K562 (cell line): ENCODE data around the gene SLC20A1. TPM values are rescaled to one million over a fixed set of nuclear protein-coding genes. Genes with fewer than 3 reads are reported as not detected.

Experiments
- ADNP ChIP-seq: fragments of 200-800 bp; sonication (Bioruptor generic); IDR thresholded peaks from 2 replicates; pipeline ENCODE4 v1.6.1; 2016; ENCODE audit warnings: missing genetic modification characterization, missing compliant biosample characterization
- HNRNPUL1 ChIP-seq: fragments of 200-400 bp; formaldehyde crosslinking; IDR thresholded peaks from 2 replicates; pipeline ENCODE4 v1.6.1; 2017; ENCODE audit warnings: low read length
- JUNB ChIP-seq: fragments of 450-650 bp; formaldehyde crosslinking; conservative IDR thresholded peaks from 2 replicates; pipeline ENCODE4 v1.4.0; 2020; ENCODE audit warnings: mild to moderate bottlenecking
- PHF20 ChIP-seq: fragments of 450-650 bp; IDR thresholded peaks from 2 replicates; pipeline ENCODE4 v1.6.1; 2018; ENCODE audit not compliant: partially characterized antibody
- RAD51 ChIP-seq: fragments of 450-650 bp; IDR thresholded peaks from 2 replicates; pipeline ENCODE4 v1.7.1; 2016; ENCODE audit warnings: low read depth, mild to moderate bottlenecking, borderline replicate concordance
- RBM25 ChIP-seq: fragments of 200-400 bp; formaldehyde crosslinking; IDR thresholded peaks from 2 replicates; pipeline ENCODE4 v1.6.1; 2018; ENCODE audit warnings: low read length, low read depth, moderate library complexity; ENCODE audit not compliant: severe bottlenecking
- SMARCE1 ChIP-seq: fragments of 450-650 bp; IDR thresholded peaks from 2 replicates; pipeline ENCODE4 v1.7.1; 2016; ENCODE audit warnings: mild to moderate bottlenecking
- SREBF2 ChIP-seq: sonication (generic); formaldehyde crosslinking; IDR thresholded peaks from 2 replicates; pipeline ENCODE4 v1.4.0; 2020; ENCODE audit warnings: mild to moderate bottlenecking, missing genetic modification reagents
- SRF ChIP-seq, 2 experiments: fragments of 250-450, 450-650 bp in 1 of 2; sonication (Bioruptor Pico) in 1 of 2; sonication (generic) in 1 of 2; formaldehyde crosslinking; IDR thresholded peaks; 2 replicates each; pipeline versions ENCODE4 v1.5.0 to v1.5.1; 2020 to 2022; ENCODE audit warnings: mild to moderate bottlenecking in 1 of 2, missing genetic modification reagents in 1 of 2
- TAL1 ChIP-seq: fragments of 450-650 bp; IDR thresholded peaks from 2 replicates; pipeline ENCODE4 v1.6.1; 2016; ENCODE audit warnings: mild to moderate bottlenecking
- TCF7L2 ChIP-seq: fragments of 150-350 bp; IDR thresholded peaks from 2 replicates; pipeline ENCODE4 v1.6.1; 2016; ENCODE audit warnings: low read depth, mild to moderate bottlenecking, low read length, moderate library complexity
- U2AF2 ChIP-seq: fragments of 200-400 bp; formaldehyde crosslinking; optimal IDR thresholded peaks from 2 replicates; pipeline ENCODE3; 2017; ENCODE audit warnings: low read depth, mild to moderate bottlenecking, low read length
- ZBTB8A ChIP-seq: fragments of 450-650 bp; IDR thresholded peaks from 2 replicates; pipeline ENCODE4 v1.6.1; 2018; ENCODE audit warnings: mild to moderate bottlenecking, moderate library complexity; ENCODE audit not compliant: partially characterized antibody
- ZNF707 ChIP-seq: fragments of 250-450 bp; sonication (Bioruptor Pico); conservative IDR thresholded peaks from 2 replicates; pipeline ENCODE4 v1.8.0; 2022; ENCODE audit warnings: inconsistent platforms, mild to moderate bottlenecking, moderate library complexity
- polyA plus RNA-seq, 8 experiments: library from polyadenylated mRNA; depleted of rRNA in 4 of 8; stranded (reverse) in 5 of 8; unstranded in 3 of 8; fragments of >200 nt; fragmentation: Nextera tagmentation in 2 of 8; fragmentation: Illumina TruSeq in 1 of 8; extraction: Ambion mirVana in 2 of 8; extraction: Trizol in 1 of 8; gene quantifications; 2 replicates each; pipeline versions ENCODE4 v1.2.1 to v1.2.3, GENCODE V29; 2011 to 2014; ENCODE audit warnings: inconsistent platforms in 1 of 8, missing spikeins in 1 of 8
- total RNA-seq, 7 experiments: library from RNA; depleted of rRNA in 6 of 7; stranded (reverse); fragments of >200 nt in 6 of 7; fragmentation: Illumina TruSeq in 2 of 7; extraction: Trizol in 2 of 7; gene quantifications; 2 replicates each; pipeline versions ENCODE4 v1.2.1 to v1.2.3, GENCODE V29; 2011 to 2021; ENCODE audit warnings: low replicate concordance in 1 of 7
- TF ChIP-seq, protein P1 (sequence below): fragments of 250-450 bp; sonication (Bioruptor Pico); IDR thresholded peaks from 2 replicates; pipeline ENCODE4 v1.4.0; 2020; ENCODE audit warnings: mild to moderate bottlenecking, moderate library complexity, borderline replicate concordance
- TF ChIP-seq, protein P2 (sequence below): fragments of 250-450 bp; sonication (Bioruptor Pico); IDR thresholded peaks from 2 replicates; pipeline ENCODE4 v1.6.1; 2021; ENCODE audit warnings: mild to moderate bottlenecking
- TF ChIP-seq, protein P3 (sequence below), 2 experiments: fragments of 450-650 bp; conservative IDR thresholded peaks; 2 replicates each; pipeline ENCODE4 v1.6.1; 2017; ENCODE audit warnings: mild to moderate bottlenecking in 2 of 2, moderate library complexity in 2 of 2
- TF ChIP-seq, protein P4 (sequence below): sonication (generic); formaldehyde crosslinking; IDR thresholded peaks from 2 replicates; pipeline ENCODE4 v1.8.0; 2023; ENCODE audit warnings: missing genetic modification reagents, mild to moderate bottlenecking, borderline replicate concordance

The SLC20A1 gene
- total and polyA plus RNA-seq, 9 of the 15 experiments (the other 6 are each of a cell fraction or from before 2014, with no cell fraction given) = 53.8 to 150 (median 74.7) TPM

DNA sequence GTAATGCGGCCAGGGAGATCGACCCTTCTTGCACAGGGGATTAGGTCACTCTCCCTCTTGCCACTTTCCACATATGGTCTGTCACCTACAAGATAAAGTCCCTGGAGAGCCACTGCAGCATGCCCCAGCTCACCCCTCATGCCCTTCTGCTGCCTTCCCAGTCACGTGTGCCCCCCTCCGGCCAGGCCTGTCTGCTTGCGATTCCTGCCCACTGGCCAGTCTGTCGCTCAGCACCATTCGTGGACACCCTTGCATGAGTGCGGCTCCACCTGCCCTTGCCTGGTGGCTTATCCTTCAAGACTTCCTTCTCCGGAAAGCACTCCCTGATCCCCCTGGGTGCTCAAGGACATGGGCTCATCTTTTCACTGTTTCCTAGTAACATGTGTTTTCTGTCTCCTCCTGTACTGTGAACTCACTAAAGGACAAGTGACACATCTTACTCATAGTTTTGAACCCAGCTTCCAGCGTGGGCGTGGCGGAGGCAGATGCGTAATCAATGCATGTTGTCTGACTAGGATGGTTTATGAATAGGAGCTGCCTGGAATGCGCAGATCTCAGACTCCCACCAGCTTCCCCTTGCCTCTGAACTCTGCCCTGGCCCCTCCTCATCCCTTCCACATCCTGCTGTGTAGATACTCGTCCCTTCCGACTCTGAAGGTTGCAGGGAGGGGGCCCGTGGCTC, 67.3 kb downstream of the SLC20A1 start (continued):
- TF ChIP-seq HNRNPUL1 (no peak), ZBTB8A (no peak), RAD51 (peak; percentile 53; the same call in 1 of the 2 replicates), ZNF707 (CRISPR knock-in tag) (no peak), SMARCE1 (0 out of 2 replicates have a peak, but pooled peaks have one; percentile 44), TAL1 (no peak), U2AF2 (no peak), SREBF2 (CRISPR knock-in tag) (no peak), SRF (CRISPR knock-in tag; IDR thresholded peaks at IDR 0.05) (no peak), JUNB (no peak), ADNP (tag) (no peak), TCF7L2 (no peak), PHF20 (no peak), RBM25 (no peak)
- TF ChIP-seq, protein P1, sequence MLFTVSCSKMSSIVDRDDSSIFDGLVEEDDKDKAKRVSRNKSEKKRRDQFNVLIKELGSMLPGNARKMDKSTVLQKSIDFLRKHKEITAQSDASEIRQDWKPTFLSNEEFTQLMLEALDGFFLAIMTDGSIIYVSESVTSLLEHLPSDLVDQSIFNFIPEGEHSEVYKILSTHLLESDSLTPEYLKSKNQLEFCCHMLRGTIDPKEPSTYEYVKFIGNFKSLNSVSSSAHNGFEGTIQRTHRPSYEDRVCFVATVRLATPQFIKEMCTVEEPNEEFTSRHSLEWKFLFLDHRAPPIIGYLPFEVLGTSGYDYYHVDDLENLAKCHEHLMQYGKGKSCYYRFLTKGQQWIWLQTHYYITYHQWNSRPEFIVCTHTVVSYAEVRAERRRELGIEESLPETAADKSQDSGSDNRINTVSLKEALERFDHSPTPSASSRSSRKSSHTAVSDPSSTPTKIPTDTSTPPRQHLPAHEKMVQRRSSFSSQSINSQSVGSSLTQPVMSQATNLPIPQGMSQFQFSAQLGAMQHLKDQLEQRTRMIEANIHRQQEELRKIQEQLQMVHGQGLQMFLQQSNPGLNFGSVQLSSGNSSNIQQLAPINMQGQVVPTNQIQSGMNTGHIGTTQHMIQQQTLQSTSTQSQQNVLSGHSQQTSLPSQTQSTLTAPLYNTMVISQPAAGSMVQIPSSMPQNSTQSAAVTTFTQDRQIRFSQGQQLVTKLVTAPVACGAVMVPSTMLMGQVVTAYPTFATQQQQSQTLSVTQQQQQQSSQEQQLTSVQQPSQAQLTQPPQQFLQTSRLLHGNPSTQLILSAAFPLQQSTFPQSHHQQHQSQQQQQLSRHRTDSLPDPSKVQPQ (CRISPR knock-in tag) = no peak
- TF ChIP-seq, protein P2, sequence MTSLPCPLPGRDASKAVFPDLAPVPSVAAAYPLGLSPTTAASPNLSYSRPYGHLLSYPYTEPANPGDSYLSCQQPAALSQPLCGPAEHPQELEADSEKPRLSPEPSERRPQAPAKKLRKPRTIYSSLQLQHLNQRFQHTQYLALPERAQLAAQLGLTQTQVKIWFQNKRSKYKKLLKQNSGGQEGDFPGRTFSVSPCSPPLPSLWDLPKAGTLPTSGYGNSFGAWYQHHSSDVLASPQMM (CRISPR knock-in tag) = no peak
- TF ChIP-seq, protein P3, sequence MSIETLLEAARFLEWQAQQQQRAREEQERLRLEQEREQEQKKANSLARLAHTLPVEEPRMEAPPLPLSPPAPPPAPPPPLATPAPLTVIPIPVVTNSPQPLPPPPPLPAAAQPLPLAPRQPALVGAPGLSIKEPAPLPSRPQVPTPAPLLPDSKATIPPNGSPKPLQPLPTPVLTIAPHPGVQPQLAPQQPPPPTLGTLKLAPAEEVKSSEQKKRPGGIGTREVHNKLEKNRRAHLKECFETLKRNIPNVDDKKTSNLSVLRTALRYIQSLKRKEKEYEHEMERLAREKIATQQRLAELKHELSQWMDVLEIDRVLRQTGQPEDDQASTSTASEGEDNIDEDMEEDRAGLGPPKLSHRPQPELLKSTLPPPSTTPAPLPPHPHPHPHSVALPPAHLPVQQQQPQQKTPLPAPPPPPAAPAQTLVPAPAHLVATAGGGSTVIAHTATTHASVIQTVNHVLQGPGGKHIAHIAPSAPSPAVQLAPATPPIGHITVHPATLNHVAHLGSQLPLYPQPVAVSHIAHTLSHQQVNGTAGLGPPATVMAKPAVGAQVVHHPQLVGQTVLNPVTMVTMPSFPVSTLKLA (conservative IDR thresholded peaks at IDR 0.05) = peak; percentile 29 to 55; a peak in 3 of 4 replicates
- TF ChIP-seq, protein P4, sequence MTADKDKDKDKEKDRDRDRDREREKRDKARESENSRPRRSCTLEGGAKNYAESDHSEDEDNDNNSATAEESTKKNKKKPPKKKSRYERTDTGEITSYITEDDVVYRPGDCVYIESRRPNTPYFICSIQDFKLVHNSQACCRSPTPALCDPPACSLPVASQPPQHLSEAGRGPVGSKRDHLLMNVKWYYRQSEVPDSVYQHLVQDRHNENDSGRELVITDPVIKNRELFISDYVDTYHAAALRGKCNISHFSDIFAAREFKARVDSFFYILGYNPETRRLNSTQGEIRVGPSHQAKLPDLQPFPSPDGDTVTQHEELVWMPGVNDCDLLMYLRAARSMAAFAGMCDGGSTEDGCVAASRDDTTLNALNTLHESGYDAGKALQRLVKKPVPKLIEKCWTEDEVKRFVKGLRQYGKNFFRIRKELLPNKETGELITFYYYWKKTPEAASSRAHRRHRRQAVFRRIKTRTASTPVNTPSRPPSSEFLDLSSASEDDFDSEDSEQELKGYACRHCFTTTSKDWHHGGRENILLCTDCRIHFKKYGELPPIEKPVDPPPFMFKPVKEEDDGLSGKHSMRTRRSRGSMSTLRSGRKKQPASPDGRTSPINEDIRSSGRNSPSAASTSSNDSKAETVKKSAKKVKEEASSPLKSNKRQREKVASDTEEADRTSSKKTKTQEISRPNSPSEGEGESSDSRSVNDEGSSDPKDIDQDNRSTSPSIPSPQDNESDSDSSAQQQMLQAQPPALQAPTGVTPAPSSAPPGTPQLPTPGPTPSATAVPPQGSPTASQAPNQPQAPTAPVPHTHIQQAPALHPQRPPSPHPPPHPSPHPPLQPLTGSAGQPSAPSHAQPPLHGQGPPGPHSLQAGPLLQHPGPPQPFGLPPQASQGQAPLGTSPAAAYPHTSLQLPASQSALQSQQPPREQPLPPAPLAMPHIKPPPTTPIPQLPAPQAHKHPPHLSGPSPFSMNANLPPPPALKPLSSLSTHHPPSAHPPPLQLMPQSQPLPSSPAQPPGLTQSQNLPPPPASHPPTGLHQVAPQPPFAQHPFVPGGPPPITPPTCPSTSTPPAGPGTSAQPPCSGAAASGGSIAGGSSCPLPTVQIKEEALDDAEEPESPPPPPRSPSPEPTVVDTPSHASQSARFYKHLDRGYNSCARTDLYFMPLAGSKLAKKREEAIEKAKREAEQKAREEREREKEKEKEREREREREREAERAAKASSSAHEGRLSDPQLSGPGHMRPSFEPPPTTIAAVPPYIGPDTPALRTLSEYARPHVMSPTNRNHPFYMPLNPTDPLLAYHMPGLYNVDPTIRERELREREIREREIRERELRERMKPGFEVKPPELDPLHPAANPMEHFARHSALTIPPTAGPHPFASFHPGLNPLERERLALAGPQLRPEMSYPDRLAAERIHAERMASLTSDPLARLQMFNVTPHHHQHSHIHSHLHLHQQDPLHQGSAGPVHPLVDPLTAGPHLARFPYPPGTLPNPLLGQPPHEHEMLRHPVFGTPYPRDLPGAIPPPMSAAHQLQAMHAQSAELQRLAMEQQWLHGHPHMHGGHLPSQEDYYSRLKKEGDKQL = no peak
